GM23248 (cell line): ENCODE data around the gene CNOT1.

Experiments
- EZH2 ChIP-seq: fragments of 200-600 bp; sonication (generic); IDR thresholded peaks from 2 replicates; pipeline ENCODE4 v1.6.1; 2018; ENCODE audit warnings: antibody characterized with exemption, mild to moderate bottlenecking; ENCODE audit not compliant: insufficient read depth, poor library complexity, severe bottlenecking
- EZH2phosphoT487 ChIP-seq: fragments of 200-600 bp; sonication (generic); IDR thresholded peaks from 2 replicates; pipeline ENCODE4 v1.6.1; 2018; ENCODE audit warnings: antibody characterized with exemption, moderate library complexity, mild to moderate bottlenecking, low read depth; ENCODE audit not compliant: insufficient read depth

DNA sequence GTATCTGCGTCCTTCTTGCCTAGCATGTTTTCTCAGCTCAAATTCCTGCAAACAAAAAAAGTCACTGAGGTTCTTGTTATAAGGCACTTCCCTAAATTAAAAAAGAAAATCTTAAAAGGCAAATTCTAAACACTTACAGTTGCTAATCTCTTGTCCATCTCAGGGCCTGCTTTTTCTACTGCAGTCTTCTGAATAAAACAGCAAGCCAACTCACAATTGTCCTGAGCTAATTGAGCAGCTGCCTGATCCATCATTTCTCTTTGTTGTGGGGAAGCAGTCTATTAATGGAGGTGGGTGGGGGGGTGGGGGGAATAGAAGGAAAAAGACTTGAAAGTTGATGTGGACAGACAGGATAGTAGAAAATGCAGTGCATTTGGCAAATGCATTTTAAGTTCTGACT, 87.3 kb downstream of the CNOT1 start:
- TF ChIP-seq EZH2phosphoT487, result no peak
- TF ChIP-seq EZH2, result no peak
